ENCODE results near the gene AZI2. TPM values are rescaled to one million over a fixed set of nuclear protein-coding genes. Genes with fewer than 3 reads are reported as not detected.

Gene AZI2
- total and polyA plus RNA-seq, 9 of the 15 experiments (the other 6 are each of a cell fraction or from before 2014, with no cell fraction given): 28.5 to 96.3 (median 70.2) TPM

DNA sequence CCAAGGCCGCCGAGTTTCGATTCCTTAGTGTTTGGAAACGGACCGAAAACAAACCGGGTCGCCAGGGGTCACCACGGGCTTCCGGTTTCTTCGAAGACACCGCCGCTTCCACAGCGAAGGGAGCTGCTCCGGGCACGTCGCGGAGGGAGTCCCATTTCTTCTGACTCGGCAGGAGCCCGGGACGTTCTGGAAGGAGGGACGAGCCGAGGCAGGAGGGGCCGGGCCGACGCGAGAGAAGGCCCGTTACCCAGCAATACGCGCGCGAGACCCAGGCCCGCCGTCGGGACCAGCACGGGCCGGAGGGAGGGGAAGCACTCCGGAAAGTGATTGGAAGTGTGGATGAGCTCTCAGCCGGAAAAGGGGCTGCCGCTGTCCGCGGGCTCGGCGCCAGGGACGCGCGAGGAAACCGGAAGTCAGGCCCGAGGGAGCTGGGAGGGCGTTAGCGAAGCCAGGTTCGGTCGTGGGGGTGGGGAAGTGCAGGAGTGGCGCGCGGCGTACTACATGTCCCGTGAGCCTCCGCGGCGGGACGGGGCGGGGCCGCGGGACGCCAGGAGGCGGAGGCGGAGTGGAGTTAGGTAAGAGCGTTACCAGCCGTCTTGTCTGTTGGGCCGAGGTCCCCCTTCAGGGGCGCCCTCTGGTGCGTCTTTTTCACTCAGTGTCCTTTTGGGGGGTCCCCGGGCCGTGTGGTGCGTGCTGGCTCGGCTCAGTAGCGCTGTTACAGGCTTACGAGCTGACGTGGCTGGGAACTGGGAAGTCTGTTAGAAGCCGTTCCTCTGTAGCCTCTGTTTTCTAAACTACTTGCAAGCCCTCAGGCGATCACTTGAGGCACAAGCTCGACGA, at the start of gene AZI2, which contains the start of gene ZCWPW2 (continued):
- TF ChIP-seq ZNF263 (CRISPR knock-in tag; IDR thresholded peaks at IDR 0.05; ENCODE audit: borderline replicate concordance) (peak; percentile 14; the same call in 1 of the 2 replicates), ZNF586 (CRISPR knock-in tag; conservative IDR thresholded peaks at IDR 0.05) (no peak), ELF1 (tag; IDR thresholded peaks at IDR 0.05) (peak; percentile 94), HEY1 (CRISPR knock-in tag; IDR thresholded peaks at IDR 0.05; ENCODE audit: borderline replicate concordance) (no peak), PHF20 (IDR thresholded peaks at IDR 0.05; ENCODE audit: partially characterized antibody) (peak; percentile 86), POU5F1 (IDR thresholded peaks at IDR 0.05; ENCODE audit: borderline replicate concordance, low read depth, low read length, partially characterized antibody) (no peak)
- TF ChIP-seq, protein P1, sequence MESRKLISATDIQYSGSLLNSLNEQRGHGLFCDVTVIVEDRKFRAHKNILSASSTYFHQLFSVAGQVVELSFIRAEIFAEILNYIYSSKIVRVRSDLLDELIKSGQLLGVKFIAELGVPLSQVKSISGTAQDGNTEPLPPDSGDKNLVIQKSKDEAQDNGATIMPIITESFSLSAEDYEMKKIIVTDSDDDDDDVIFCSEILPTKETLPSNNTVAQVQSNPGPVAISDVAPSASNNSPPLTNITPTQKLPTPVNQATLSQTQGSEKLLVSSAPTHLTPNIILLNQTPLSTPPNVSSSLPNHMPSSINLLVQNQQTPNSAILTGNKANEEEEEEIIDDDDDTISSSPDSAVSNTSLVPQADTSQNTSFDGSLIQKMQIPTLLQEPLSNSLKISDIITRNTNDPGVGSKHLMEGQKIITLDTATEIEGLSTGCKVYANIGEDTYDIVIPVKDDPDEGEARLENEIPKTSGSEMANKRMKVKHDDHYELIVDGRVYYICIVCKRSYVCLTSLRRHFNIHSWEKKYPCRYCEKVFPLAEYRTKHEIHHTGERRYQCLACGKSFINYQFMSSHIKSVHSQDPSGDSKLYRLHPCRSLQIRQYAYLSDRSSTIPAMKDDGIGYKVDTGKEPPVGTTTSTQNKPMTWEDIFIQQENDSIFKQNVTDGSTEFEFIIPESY (CRISPR knock-in tag; IDR thresholded peaks at IDR 0.05): no peak
- TF ChIP-seq, protein P2, sequence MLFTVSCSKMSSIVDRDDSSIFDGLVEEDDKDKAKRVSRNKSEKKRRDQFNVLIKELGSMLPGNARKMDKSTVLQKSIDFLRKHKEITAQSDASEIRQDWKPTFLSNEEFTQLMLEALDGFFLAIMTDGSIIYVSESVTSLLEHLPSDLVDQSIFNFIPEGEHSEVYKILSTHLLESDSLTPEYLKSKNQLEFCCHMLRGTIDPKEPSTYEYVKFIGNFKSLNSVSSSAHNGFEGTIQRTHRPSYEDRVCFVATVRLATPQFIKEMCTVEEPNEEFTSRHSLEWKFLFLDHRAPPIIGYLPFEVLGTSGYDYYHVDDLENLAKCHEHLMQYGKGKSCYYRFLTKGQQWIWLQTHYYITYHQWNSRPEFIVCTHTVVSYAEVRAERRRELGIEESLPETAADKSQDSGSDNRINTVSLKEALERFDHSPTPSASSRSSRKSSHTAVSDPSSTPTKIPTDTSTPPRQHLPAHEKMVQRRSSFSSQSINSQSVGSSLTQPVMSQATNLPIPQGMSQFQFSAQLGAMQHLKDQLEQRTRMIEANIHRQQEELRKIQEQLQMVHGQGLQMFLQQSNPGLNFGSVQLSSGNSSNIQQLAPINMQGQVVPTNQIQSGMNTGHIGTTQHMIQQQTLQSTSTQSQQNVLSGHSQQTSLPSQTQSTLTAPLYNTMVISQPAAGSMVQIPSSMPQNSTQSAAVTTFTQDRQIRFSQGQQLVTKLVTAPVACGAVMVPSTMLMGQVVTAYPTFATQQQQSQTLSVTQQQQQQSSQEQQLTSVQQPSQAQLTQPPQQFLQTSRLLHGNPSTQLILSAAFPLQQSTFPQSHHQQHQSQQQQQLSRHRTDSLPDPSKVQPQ (CRISPR knock-in tag; IDR thresholded peaks at IDR 0.05; ENCODE audit: borderline replicate concordance): no peak
- TF ChIP-seq, protein P3, sequence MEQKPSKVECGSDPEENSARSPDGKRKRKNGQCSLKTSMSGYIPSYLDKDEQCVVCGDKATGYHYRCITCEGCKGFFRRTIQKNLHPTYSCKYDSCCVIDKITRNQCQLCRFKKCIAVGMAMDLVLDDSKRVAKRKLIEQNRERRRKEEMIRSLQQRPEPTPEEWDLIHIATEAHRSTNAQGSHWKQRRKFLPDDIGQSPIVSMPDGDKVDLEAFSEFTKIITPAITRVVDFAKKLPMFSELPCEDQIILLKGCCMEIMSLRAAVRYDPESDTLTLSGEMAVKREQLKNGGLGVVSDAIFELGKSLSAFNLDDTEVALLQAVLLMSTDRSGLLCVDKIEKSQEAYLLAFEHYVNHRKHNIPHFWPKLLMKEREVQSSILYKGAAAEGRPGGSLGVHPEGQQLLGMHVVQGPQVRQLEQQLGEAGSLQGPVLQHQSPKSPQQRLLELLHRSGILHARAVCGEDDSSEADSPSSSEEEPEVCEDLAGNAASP (IDR thresholded peaks at IDR 0.05): no peak
- TF ChIP-seq, protein P4, sequence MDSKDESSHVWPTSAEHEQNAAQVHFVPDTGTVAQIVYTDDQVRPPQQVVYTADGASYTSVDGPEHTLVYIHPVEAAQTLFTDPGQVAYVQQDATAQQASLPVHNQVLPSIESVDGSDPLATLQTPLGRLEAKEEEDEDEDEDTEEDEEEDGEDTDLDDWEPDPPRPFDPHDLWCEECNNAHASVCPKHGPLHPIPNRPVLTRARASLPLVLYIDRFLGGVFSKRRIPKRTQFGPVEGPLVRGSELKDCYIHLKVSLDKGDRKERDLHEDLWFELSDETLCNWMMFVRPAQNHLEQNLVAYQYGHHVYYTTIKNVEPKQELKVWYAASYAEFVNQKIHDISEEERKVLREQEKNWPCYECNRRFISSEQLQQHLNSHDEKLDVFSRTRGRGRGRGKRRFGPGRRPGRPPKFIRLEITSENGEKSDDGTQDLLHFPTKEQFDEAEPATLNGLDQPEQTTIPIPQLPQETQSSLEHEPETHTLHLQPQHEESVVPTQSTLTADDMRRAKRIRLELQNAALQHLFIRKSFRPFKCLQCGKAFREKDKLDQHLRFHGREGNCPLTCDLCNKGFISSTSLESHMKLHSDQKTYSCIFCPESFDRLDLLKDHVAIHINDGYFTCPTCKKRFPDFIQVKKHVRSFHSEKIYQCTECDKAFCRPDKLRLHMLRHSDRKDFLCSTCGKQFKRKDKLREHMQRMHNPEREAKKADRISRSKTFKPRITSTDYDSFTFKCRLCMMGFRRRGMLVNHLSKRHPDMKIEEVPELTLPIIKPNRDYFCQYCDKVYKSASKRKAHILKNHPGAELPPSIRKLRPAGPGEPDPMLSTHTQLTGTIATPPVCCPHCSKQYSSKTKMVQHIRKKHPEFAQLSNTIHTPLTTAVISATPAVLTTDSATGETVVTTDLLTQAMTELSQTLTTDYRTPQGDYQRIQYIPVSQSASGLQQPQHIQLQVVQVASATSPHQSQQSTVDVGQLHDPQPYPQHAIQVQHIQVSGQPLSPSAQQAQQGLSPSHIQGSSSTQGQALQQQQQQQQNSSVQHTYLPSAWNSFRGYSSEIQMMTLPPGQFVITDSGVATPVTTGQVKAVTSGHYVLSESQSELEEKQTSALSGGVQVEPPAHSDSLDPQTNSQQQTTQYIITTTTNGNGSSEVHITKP (IDR thresholded peaks at IDR 0.05; ENCODE audit: partially characterized antibody): no peak

Measured in K562 (cell line).